Measurements from ENCODE around the gene EIF3B. TPM values are rescaled to one million over a fixed set of nuclear protein-coding genes. Genes with fewer than 3 reads are reported as not detected.

EIF3B gene
- total RNA-seq, 2 experiments from 2014 or later = 181 to 225 TPM

GRCh38 chr7:2404714-2405119, 50.1 kb downstream of the EIF3B start:
- TF ChIP-seq EZH2phosphoT487 (IDR thresholded peaks at IDR 0.05; ENCODE audit: borderline replicate concordance, low read depth, low read length) (no peak), CTCF (conservative IDR thresholded peaks at IDR 0.05; ENCODE audit: low read length) (no peak)
- Histone ChIP-seq H3K9me2 (ENCODE audit: insufficient read depth, low read length) (no peaks in the 10 kb centered on the region), H2AFZ (ENCODE audit: low read length) (no peak overlapping the region), H3K27ac (ENCODE audit: low read depth, low read length, poor library complexity, severe bottlenecking) (peak overlapping the region; percentile 21), H3K4me2 (ENCODE audit: low read length) (peak overlapping the region; percentile 88), H3K36me3 (ENCODE audit: insufficient read depth, low read length) (no peaks in the 10 kb centered on the region), H3K79me2 (ENCODE audit: insufficient read depth, low read depth, low read length) (no peaks in the 10 kb centered on the region), H3K4me1 (ENCODE audit: insufficient read depth, low read length, poor library complexity, severe bottlenecking) (peaks cover 52% of the 10 kb centered on the region), H3K9me3 (ENCODE audit: low read length) (no peaks in the 10 kb centered on the region), H3K4me3 (ENCODE audit: low read depth, low read length, poor library complexity, severe bottlenecking) (peak overlapping the region; percentile 91), H4K20me1 (ENCODE audit: insufficient read depth, low read length) (0 out of 2 replicates have a peak, but pooled peaks cover 4% of the 10 kb centered on the region)
- BruUV-seq (replicated peaks) = no TSS peak
- CTCF ChIA-PET (ENCODE audit: unreplicated experiment) = interaction anchor here (0.8 kb wide), 1 partner anchor 306 kb away, joined by 3 read pairs; no protein-coding TSS in a partner anchor
- peak; percentile 37 for DNase-seq (ENCODE audit: low spot score)
- intact Hi-C loops (cut with micrococcal nuclease; ENCODE audit: unreplicated experiment) = loop anchor here (1.0 to 10.0 kb wide), 5 partner anchors 27 to 650 kb away; partner anchors contain the start of genes BRAT1, IQCE, MAD1L1 and SNX8
- POLR2A ChIA-PET = interaction anchor here (1.0 to 1.6 kb wide), 2 partner anchors 14 to 21 kb away, joined by 3 to 8 read pairs; no protein-coding TSS in a partner anchor

- Histone ChIP-seq H3K4me3 (ENCODE audit: low read depth, low read length, poor library complexity, severe bottlenecking) (peak overlapping the region; percentile 91), H3K27ac (ENCODE audit: low read depth, low read length, poor library complexity, severe bottlenecking) (peak overlapping the region; percentile 67), H3K79me2 (ENCODE audit: insufficient read depth, low read depth, low read length) (no peaks in the 10 kb centered on the region), H4K20me1 (ENCODE audit: insufficient read depth, low read length) (0 out of 2 replicates have a peak, but pooled peaks cover 4% of the 10 kb centered on the region), H3K4me2 (ENCODE audit: low read length) (peak overlapping the region; percentile 88), H2AFZ (ENCODE audit: low read length) (no peak overlapping the region), H3K9me3 (ENCODE audit: low read length) (no peaks in the 10 kb centered on the region), H3K4me1 (ENCODE audit: insufficient read depth, low read length, poor library complexity, severe bottlenecking) (peaks cover 47% of the 10 kb centered on the region), H3K36me3 (ENCODE audit: insufficient read depth, low read length) (no peaks in the 10 kb centered on the region), H3K9me2 (ENCODE audit: insufficient read depth, low read length) (no peaks in the 10 kb centered on the region)
- CTCF ChIA-PET (ENCODE audit: unreplicated experiment) = interaction anchor here (0.8 kb wide), 1 partner anchor 305 kb away, joined by 3 read pairs; no protein-coding TSS in a partner anchor
- no TSS peak for BruUV-seq (replicated peaks)
- POLR2A ChIA-PET = interaction anchor here (1.0 to 1.6 kb wide), 3 partner anchors 14 to 21 kb away, joined by 3 to 8 read pairs (median 6); no protein-coding TSS in a partner anchor
- DNase-seq (ENCODE audit: low spot score) = no peak
- TF ChIP-seq CTCF (conservative IDR thresholded peaks at IDR 0.05; ENCODE audit: low read length) (no peak), EZH2phosphoT487 (IDR thresholded peaks at IDR 0.05; ENCODE audit: borderline replicate concordance, low read depth, low read length) (no peak)
- intact Hi-C loops (cut with micrococcal nuclease; ENCODE audit: unreplicated experiment) = loop anchor here (5.0 to 10.0 kb wide), 2 partner anchors 173 to 650 kb away; partner anchors contain the start of gene MAD1L1
Measured at GRCh38 chr7:2405201-2405600, 50.6 kb downstream of the EIF3B start.

Measured in OCI-LY7 (cell line).